Kidney (tissue), 14 donors: ENCODE data around the gene NSUN6. TPM values are rescaled to one million over a fixed set of nuclear protein-coding genes. Genes with fewer than 3 reads are reported as not detected.

Source experiments
- DNase-seq, 5 donors: peaks; one replicate each; pipeline ENCODE4 v3.0.0-alpha.2; 2013 to 2020
- FAIRE-seq: peaks from 2 replicates; lab custom pipeline; 2012; peaks lifted over from hg19 to GRCh38; lab: Jason Lieb, UNC
- H3K27ac ChIP-seq, 2 donors: one replicate each; pipeline ENCODE4 v1.7.0; 2013; ENCODE audit warnings: low read depth in 2 of 2, low read length in 2 of 2, inconsistent platforms in 1 of 2
- H3K27me3 ChIP-seq: one replicate; pipeline ENCODE4 v1.7.1; 2013; ENCODE audit warnings: low read length, inconsistent platforms; ENCODE audit not compliant: control insufficient read depth, insufficient read depth
- H3K36me3 ChIP-seq, 3 donors: one replicate each; pipeline versions ENCODE4 v1.7.0 to v1.7.1; 2013; ENCODE audit warnings: low read length in 3 of 3, control low read depth in 1 of 3, inconsistent platforms in 1 of 3; ENCODE audit not compliant: insufficient read depth in 3 of 3, control insufficient read depth in 2 of 3
- H3K4me1 ChIP-seq, 3 donors: one replicate each; pipeline versions ENCODE4 v1.7.0 to v1.7.1; 2013; ENCODE audit warnings: low read length in 3 of 3, inconsistent platforms in 1 of 3, low read depth in 1 of 3; ENCODE audit not compliant: control insufficient read depth in 2 of 3, insufficient read depth in 2 of 3
- H3K4me3 ChIP-seq, 3 donors: one replicate each; pipeline versions ENCODE4 v1.7.0 to v1.8.1; 2013; ENCODE audit warnings: low read length in 3 of 3, control low read depth in 1 of 3, inconsistent platforms in 1 of 3
- H3K9ac ChIP-seq, 3 donors: one replicate each; pipeline versions ENCODE4 v1.7.0 to v1.7.1; 2013; ENCODE audit warnings: low read length in 3 of 3, control low read depth in 1 of 3, inconsistent platforms in 1 of 3
- H3K9me3 ChIP-seq, 3 donors: one replicate each; pipeline versions ENCODE4 v1.7.0 to v1.7.1; 2013; ENCODE audit warnings: low read length in 3 of 3, control low read depth in 1 of 3, inconsistent platforms in 1 of 3; ENCODE audit not compliant: control insufficient read depth in 2 of 3, insufficient read depth in 1 of 3
- intact Hi-C: fragments of 100-400 bp; cut with DNase I; formaldehyde crosslinking; loops from one replicate; pipeline ENCODE4 v1.11.1; 2022
- polyA plus RNA-seq: library from polyadenylated mRNA; stranded (reverse); fragments of 350-450 nt; fragmentation: Illumina TruSeq; extraction: RNeasy Lipid Tissue Mini Kit (QIAGEN cat#74804); gene quantifications from one replicate; pipeline ENCODE4 v1.2.3, GENCODE V29; 2014; ENCODE audit warnings: low read depth, low replicate concordance; ENCODE audit not compliant: insufficient read depth
- total RNA-seq: library from RNA; stranded (reverse); fragmentation: NEBNext Ultra II Directional; extraction: Animal tissue kit (Norgen Biotek cat#: 25700); gene quantifications from one replicate; pipeline ENCODE4 v1.2.1, GENCODE V29; 2021
- TF ChIP-seq, protein P1 (sequence below): IDR thresholded peaks from 3 replicates; pipeline ENCODE4 v1.5.1; 2012; ENCODE audit warnings: mild to moderate bottlenecking, moderate library complexity, borderline replicate concordance; ENCODE audit not compliant: insufficient read depth; ENCODE audit errors: extremely low read depth
- donor health status: control.
- donor health status: control.
- donor health status: control.
- donor health status: control.
- donor health status: control.
- donor health status: DM: yes; HTN: yes; CAD: no.
- donor health status: Normal renal cell carcinoma (clear cell type).

The NSUN6 gene
- total and polyA plus RNA-seq, 2 donors from 2014 or later = 6.3 to 19.3 TPM

- intact Hi-C loops = no loop called here
- TF ChIP-seq, protein P1, sequence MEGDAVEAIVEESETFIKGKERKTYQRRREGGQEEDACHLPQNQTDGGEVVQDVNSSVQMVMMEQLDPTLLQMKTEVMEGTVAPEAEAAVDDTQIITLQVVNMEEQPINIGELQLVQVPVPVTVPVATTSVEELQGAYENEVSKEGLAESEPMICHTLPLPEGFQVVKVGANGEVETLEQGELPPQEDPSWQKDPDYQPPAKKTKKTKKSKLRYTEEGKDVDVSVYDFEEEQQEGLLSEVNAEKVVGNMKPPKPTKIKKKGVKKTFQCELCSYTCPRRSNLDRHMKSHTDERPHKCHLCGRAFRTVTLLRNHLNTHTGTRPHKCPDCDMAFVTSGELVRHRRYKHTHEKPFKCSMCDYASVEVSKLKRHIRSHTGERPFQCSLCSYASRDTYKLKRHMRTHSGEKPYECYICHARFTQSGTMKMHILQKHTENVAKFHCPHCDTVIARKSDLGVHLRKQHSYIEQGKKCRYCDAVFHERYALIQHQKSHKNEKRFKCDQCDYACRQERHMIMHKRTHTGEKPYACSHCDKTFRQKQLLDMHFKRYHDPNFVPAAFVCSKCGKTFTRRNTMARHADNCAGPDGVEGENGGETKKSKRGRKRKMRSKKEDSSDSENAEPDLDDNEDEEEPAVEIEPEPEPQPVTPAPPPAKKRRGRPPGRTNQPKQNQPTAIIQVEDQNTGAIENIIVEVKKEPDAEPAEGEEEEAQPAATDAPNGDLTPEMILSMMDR = no peak
- Histone ChIP-seq H3K36me3 (peaks cover 0 to 3% (median 0%) of the 10 kb centered on the region in 3 donors), H3K4me3 (no peak overlapping the region), H3K4me1 (no peaks in the 10 kb centered on the region), H3K27me3 (no peaks in the 10 kb centered on the region), H3K27ac (no peak overlapping the region), H3K9me3 (no peaks in the 10 kb centered on the region), H3K9ac (no peak overlapping the region)
- no peak for DNase-seq
- no peak for FAIRE-seq
Observed at GRCh38 chr10:18685555-18685954, 34.2 kb upstream of the NSUN6 start.

- Histone ChIP-seq H3K36me3 (peaks cover 0 to 3% (median 0%) of the 10 kb centered on the region in 3 donors), H3K4me1 (no peaks in the 10 kb centered on the region), H3K27me3 (no peaks in the 10 kb centered on the region), H3K4me3 (no peak overlapping the region), H3K27ac (no peak overlapping the region), H3K9me3 (no peaks in the 10 kb centered on the region), H3K9ac (no peak overlapping the region)
- FAIRE-seq (no peak), DNase-seq (no peak)
- intact Hi-C loops = no loop called here
- TF ChIP-seq, protein P1 = no peak
Observed at GRCh38 chr10:18684953-18685352, 33.6 kb upstream of the NSUN6 start.

- no peak overlapping the region for H3K9ac ChIP-seq
- H3K27me3 ChIP-seq = no peaks in the 10 kb centered on the region
- H3K27ac ChIP-seq = no peak overlapping the region
- H3K36me3 ChIP-seq = peaks cover 0 to 3% (median 0%) of the 10 kb centered on the region in 3 donors
- H3K4me1 ChIP-seq = no peaks in the 10 kb centered on the region
- TF ChIP-seq, protein P1 = no peak
- FAIRE-seq (no peak), DNase-seq (no peak)
- intact Hi-C loops = no loop called here
- H3K9me3 ChIP-seq = no peaks in the 10 kb centered on the region
- no peak overlapping the region for H3K4me3 ChIP-seq
Observed at GRCh38 chr10:18684416-18684815, 33.0 kb upstream of the NSUN6 start.

DNA sequence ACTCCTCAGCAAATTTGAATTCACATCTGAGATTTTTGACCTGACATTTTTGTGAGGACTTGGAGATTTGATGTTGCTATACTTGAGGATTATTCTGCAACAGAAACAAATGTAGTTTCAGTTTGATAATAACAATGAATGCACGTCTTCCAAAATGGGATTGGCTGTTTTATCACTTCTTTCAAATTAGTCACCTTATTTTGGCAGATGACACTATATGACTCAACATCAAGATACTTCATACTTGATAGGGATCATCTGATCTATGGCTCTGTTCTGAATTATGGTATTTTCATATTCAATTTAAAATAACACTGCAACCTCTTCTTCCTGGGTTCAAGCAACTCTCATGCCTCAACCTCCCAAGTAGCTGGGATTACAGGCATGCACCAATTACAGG, 32.0 kb upstream of the NSUN6 start:
- peaks cover 0 to 3% (median 0%) of the 10 kb centered on the region in 3 donors for H3K36me3 ChIP-seq
- TF ChIP-seq, protein P1 = no peak
- H3K9ac ChIP-seq = no peak overlapping the region
- FAIRE-seq (no peak), DNase-seq (no peak)
- H3K27ac ChIP-seq = no peak overlapping the region
- intact Hi-C loops = no loop called here
- H3K9me3 ChIP-seq = no peaks in the 10 kb centered on the region
- H3K4me1 ChIP-seq = no peaks in the 10 kb centered on the region
- no peaks in the 10 kb centered on the region for H3K27me3 ChIP-seq
- no peak overlapping the region for H3K4me3 ChIP-seq
